HG02763 (cell line): Measurements from ENCODE around the gene B3GNT4.
"Not testable (repeated sequence)": the region's sequence is repeated elsewhere in the genome, so short reads cannot be mapped to it uniquely, and the experiment has no call there.

ENCODE experiments used
- ATAC-seq: cut with Tn5 transposase; IDR thresholded peaks from one replicate; pipeline ENCODE4 v1.9.1; 2021; ENCODE audit warnings: mild to moderate bottlenecking, moderate library complexity; ENCODE audit not compliant: unreplicated experiment

Gene B3GNT4

DNA sequence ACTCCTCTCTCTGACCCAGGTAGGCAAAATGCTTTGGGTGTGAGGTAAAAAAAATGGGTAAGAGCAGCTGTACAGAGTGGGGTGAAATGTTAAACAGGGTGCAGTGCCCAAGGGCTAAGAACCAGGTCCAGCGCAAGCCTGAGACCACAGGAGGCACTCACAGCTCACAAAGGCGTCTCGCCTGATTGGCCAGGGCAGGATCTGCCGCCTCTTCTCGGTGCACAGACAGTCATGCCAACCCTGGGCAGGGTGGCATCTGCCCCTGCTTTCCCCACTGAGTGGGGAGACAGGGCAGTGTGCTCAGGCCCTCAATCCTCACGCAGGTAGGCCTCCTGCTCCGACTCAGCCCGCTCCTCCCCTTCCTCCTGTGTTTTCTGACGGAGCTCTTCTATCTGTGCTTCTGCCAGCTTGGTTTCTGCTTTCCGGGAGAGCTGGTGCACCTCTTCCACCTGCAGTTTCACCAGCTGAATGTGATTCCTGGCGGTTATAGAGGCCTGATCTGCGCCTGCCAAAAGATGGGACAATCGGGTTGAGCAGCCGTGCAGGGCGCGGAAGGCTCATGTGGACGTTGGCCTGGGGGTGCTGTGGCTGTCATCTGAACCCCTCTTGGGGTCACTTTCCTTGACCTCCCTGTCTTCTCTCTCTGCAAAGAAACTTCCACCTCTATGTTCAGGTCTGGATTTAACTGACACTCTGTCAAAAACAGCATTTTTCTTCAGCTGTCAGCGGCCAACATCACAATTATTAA, 4.7 kb downstream of the B3GNT4 start:
- no peak for ATAC-seq

DNA sequence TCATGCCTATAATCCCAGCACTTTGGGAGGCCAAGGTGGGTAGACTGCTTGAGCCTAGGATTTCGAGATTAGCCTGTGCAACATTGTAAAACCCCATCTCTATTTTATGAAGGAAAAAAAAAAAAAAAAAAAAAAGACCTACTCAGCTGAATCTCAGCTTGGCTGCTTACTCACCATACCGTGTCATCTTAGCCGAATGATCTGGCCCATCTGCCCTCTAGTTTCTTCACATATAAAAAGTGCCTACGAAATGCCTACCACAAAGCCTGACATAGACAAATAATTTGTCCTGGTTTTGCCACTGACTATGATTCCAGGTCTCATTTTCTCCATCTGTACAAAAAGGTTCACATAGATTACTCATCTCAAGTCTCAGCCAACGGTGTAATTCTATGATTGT, 12.3 kb downstream of the B3GNT4 start:
- ATAC-seq = no peak

DNA sequence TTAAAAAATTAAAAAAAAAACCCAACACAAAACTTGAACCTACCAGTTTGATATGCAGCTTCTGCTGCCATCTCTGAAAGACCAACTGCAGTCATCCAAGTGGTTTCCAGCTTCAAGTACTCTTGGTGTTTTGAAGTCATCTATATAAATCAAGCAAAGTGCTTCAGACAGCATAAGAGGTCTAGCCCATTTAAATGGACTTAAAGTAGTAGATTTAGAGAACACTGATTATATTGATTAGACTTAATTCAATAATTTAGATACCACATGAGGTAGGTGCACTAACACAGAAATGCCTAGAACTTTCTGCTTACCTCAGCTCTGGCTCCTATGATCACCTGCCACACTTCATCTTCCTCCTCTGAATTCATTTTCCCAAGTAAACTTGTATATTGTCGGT, 12.9 kb downstream of the B3GNT4 start:
- ATAC-seq = no peak

DNA sequence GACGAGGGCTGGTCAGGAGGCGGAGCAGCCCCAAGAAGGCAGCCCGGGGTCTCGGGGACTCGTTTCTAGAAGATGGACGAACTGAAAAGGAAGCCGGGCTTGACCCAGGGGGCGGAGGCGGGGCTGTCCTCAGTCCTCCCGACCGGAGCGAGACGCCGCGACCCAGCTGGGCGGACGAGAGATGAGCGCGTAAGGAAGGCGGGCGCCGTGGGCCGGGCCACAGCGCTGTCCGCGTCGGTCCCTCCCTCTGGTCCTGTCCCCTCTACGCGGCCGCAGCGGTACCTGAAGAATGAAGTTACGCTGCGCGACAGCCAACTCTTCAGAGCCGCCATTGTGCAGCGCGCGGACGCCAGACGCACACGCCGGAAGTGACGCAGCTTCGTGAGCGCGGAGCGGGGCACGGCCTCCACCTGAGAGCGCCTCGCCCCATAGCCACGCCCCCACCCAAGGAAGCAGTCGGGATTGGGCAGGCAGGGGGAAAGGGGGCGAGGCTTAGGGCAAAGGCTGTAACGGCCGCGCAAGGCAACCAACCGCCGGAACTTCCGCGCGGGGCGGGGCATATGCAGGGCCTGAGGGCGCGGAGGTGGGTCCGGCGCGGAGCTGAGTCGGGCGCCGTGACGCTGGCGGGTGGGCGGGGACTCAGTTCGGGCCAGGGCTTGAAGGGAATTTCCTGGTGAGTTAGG, 22.3 kb downstream of the B3GNT4 start, which contains the start of gene DIABLO:
Gene DIABLO (minus strand): TSS at position 370 of the 683 bp plus-strand sequence. CDS start 38 bp downstream, at position 332.
- peak; percentile 91 for ATAC-seq

DNA sequence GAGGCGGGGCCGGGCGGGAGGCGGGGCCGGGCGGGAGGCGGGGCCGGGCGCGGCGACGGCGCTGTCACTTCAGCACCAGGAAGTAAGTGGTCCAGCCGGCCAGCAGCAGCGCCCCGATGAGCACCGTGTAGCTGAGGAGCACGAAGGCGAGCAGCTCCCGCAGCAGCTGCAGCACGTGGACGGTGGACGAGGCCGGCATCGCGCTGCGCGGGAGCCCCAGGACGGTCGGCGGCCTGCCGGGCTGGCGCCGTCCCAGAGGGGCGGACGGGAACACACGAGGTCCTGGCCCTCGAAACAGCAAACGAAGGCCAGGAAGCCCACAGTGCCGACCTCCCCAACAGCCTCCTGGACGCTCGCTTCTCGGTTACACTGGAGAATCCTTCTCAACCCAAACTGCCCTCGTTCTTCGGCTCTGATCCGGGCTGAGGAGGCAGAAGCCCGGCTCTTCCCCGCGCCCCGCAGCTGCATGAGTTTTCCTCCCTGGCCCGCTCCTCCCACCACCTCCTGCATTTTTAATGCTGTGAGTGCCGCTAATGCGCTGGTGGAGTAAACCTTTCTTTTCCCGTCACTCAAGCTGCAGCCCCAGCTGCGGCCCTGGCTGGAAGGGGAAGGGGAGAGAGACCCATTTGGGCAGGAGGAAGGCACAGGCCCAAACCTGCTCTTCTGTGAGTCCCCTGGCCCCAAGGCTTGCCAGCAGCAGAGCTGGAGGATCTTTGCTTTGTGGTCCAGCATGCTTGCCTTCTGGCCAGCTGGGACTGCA, 23.0 kb downstream of the B3GNT4 start:
- ATAC-seq = no peak

DNA sequence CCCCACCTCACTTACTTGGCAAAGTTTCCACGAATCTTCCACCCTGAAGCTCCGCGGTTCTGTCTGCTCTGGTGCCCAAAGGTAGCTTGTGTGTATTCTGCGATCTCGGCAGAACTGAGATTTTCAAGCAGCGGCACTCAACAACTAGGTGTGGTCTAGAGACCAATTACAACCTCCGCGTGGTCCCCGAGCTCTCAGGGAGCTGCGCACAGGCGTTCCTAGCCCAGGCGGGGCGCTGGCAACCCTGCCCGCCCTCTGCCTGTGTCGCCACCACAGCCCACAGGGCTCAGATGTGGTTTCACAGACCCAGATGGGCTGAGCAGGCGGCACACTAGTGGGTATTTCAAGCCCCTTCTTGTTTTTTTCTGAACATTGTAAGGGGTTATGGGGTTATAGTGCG, 23.8 kb downstream of the B3GNT4 start:
- no peak for ATAC-seq

DNA sequence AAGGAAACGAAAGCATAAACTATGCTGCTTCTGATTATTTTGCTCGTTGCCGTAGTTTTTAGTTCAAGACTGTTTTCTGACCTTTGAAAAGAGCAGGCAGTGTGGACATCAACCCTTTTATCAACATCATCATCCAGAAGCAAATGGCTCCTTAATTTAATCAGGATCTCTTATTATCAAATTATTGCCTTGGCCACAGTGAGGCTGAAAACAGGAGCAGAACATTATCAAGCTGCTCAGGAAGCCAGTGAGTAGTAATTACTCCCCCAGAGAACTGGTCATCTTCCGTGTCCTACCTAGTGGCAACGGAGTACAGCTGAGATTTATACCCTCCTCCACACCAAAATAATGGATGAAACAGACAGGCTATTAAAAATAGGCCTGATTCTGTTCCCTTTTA, 24.6 kb downstream of the B3GNT4 start:
- no peak for ATAC-seq

DNA sequence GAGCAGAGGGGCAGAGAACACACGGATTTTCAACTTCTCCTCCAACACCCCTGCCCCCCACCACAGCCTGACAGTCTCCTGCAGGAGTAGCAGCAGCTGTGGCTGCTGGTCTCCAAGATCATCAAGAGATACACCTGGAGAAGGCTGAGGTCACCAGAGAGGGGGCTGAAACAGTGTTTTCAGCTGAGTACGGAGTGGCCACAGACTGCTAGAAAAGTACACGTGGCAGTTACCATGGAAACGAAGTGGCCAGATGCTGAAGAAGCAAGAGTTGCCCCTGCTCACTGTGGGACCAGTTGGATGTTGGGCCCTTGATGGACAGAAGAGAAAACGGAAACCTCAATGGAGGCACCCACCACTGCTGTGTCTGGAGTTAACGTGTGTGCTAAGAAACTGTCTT, 27.3 kb downstream of the B3GNT4 start:
- no peak for ATAC-seq

DNA sequence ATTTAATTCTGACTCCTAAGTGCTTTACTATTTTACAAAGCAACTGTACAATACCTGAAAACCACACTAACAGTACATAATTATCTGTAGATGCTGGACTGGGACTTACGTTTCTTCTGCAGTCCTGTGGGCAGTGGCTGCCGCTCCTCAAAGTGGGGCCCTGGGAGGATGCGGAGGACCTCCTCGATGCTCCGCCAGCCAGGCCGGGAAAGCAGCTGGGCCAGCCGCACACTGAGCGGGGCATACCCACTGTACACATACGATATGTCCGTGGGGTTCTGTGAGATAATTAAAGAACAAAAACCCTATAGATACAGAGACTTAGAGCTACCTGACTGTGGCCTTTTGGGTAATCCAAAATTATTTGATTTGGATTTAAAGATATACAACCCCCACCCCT, 29.2 kb downstream of the B3GNT4 start:
- no peak for ATAC-seq

DNA sequence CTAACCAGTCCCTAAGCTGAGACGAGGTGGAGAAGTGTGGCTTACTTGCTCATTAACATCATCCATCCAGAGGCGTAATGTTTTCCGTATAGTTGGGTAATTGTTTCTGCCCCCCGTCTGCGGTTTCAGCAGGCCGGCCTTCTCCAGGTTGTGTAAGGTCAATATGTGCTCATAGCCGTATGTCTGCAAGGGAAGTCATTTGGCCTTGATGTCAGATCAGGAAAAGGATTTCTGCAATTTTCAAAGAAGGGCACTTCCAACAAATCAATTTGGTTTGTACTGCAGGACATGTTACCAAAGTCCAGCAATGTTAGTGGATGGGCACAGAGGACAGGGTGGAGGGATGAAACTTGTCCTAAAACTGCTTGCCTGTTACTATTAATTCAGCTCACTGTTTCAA, 32.2 kb downstream of the B3GNT4 start:
- ATAC-seq = no peak

DNA sequence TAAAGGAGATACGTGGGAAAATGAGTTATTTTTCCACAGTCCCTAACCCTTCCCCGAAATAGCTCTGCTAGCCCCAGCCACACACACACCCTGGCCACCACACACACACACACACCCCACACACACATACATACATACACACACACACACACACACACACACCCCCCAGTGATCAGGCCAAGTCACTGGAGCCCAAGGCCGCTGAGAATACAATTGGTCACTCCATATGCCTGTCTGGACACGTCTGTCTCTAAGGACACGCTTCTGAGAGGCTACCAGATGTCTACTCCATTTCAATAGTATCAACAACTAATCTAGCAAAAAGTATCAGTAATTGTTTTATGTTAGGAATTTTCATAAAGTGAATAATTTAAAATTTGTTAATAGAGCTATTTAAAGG, 35.4 kb downstream of the B3GNT4 start:
- no peak for ATAC-seq

DNA sequence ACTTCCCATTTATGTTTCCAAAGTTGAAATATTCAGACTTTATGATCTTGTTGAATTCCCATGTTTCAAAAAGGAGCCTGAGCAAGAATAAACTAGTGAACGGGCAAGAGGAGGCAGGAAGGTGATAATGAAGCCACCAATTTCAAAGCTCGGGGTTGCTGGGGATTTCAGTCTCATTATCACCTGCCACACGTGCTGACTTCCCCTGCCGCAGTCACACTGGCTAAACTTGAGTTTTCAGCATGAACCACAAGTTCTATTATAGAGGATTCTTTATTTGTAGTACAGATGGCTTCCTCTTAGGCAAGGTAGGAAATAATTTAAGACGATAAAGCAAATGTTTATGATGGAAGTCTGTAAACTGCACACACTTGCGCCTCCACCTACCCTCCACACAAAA, 40.5 kb downstream of the B3GNT4 start:
- ATAC-seq = no peak

DNA sequence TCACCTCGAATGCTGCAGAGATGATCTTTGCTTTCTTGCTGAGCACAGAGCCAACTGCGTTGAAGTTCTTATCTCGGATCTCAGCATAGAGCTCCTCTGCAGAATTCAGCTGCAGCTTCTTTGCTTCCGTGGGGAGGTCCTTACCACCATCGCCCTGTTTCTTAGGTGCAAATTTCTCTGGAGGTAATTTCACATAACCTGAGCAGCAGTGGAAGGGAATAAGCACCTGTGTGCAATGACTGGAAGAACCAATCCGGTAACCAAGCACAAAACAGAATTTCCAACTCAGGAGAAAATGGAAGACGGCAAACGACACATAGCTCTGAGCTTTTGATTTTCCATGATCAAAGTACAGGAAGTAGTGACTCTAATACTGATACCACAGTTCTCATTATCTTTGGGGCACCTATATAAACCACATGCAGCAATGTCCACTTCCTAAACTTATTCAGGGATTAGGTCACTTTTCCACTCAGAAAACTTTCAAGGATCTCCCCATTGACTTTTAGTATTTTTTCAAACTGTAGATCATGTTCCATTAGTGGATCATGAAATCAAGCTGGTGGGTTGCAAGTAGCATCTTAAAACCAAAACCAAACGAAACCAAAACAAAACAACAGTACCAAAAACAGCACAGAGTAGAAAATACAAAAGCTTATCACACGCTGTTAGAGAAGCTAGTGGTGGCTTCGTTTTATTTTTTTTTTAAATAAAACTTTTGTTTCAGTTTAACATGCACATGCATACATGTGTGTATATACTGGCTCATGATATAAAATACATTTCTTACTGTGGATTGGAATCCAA, 41.3 kb downstream of the B3GNT4 start:
- no peak for ATAC-seq

DNA sequence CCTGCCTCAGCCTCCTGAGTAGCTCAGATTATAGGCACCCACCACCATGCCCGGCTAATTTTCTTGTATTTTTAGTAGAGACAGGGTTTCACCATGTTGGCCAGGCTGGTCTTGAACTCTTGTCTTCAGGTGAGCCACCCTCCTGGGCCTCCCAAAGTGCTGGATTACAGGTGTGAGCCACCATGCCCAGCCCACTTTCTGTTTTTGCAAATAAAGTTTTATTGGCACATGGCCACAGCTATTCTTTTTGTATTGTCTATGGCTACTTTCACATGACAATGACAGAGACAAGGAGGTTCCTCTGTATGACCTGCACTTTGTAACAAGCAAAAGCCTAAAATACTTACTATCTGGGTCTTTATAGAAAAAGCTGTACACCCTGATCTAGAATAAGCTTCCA, 42.0 kb downstream of the B3GNT4 start:
- ATAC-seq = no peak

DNA sequence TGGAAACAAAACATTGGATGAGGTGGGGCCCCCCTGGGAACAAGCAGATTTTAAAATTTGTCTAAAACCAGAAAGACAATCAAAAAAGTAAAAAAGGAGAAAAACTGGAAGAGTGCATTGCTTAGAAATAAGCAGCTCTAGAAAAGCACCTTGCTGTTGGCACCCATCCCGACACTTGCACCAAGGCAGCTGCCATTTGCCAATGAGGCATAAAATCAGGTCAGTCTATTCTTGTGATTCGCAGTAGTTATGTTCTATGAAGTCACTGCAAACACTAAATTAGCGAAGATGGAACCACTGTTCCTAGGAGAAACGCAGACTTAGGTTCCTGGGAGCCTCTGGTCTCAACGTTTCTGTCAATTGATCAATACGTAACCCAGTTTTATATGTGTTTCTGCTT, 46.5 kb downstream of the B3GNT4 start:
- no peak for ATAC-seq

DNA sequence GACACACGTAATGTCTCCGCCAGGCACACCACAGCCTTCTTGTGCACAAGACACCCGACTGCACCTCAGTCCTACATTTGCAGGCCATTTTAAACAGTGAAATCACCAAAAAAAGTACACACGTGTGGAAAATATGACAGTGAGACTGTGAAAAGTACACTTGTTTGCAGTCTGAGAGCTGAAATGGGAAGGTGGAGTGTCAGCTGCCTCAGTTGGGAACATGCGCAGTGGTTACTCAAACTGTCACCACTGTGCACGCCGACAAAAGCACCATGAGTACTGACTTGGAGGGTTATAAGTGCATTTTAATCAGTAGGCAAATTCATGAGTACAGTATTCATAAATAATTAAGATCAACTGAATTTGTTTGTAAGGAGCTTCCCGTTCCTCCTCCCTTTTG, 47.0 kb downstream of the B3GNT4 start:
- no peak for ATAC-seq

DNA sequence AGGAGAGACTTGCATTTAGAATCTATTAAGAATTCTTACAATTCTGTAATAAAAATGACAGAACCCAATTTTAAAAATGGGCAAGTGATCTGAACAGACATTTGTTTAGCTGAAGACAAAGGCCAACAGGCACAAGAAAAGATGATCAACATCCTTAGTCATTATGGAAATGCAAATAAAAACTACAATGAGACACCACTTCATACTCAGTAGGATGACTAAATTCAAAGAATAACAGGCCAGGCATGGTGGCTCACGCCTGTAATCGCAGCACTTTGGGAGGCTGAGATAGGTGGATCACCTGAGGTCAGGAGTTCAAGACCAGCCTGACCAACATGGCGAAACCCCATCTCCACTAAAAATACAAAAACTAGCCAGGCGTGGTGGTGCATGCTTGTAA, 55.0 kb downstream of the B3GNT4 start:
- ATAC-seq = not testable (repeated sequence)
